Hepatocyte (in vitro differentiated cells): Measurements from ENCODE around the gene MAP3K21. TPM values are rescaled to one million over a fixed set of nuclear protein-coding genes. Genes with fewer than 3 reads are reported as not detected.

ENCODE experiments used
- DNase-seq: peaks from one replicate; pipeline ENCODE4 v3.0.0-alpha.2; 2016; ENCODE audit warnings: low spot score
- H2AFZ ChIP-seq: fragments of 200-600 bp; sonication (generic); 2 replicates; pipeline ENCODE4 v1.6.0; 2016; ENCODE audit warnings: antibody characterized with exemption, mild to moderate bottlenecking
- H3K27ac ChIP-seq: fragments of 200-600 bp; sonication (generic); 2 replicates; pipeline ENCODE4 v1.5.1; 2016; ENCODE audit warnings: mild to moderate bottlenecking
- H3K27me3 ChIP-seq: fragments of 200-600 bp; sonication (generic); 2 replicates; pipeline ENCODE4 v1.6.1; 2016
- H3K36me3 ChIP-seq: fragments of 200-600 bp; sonication (generic); replicated peaks from 2 replicates; pipeline ENCODE4 v1.5.1; 2016; ENCODE audit warnings: low read depth; ENCODE audit not compliant: insufficient read depth
- H3K4me1 ChIP-seq: fragments of 200-600 bp; sonication (generic); 2 replicates; pipeline ENCODE4 v1.5.1; 2016; ENCODE audit warnings: mild to moderate bottlenecking, moderate library complexity; ENCODE audit not compliant: insufficient read depth
- H3K4me2 ChIP-seq: fragments of 200-600 bp; sonication (generic); 2 replicates; pipeline ENCODE4 v1.6.0; 2016
- H3K4me3 ChIP-seq: fragments of 200-600 bp; sonication (generic); 2 replicates; pipeline ENCODE4 v1.5.1; 2016; ENCODE audit warnings: mild to moderate bottlenecking
- H3K79me2 ChIP-seq: fragments of 200-600 bp; sonication (generic); 2 replicates; pipeline ENCODE4 v1.6.0; 2017; ENCODE audit warnings: mild to moderate bottlenecking
- H3K9me2 ChIP-seq: fragments of 200-600 bp; sonication (generic); replicated peaks from 2 replicates; pipeline ENCODE4 v1.6.0; 2017; ENCODE audit warnings: mild to moderate bottlenecking; ENCODE audit not compliant: insufficient read depth
- H3K9me3 ChIP-seq: fragments of 200-600 bp; sonication (generic); 2 replicates; pipeline ENCODE4 v1.5.1; 2016; ENCODE audit warnings: low read depth, mild to moderate bottlenecking
- H4K20me1 ChIP-seq: fragments of 200-600 bp; sonication (generic); 2 replicates; pipeline ENCODE4 v1.6.0; 2016; ENCODE audit warnings: mild to moderate bottlenecking; ENCODE audit not compliant: insufficient read depth, poor library complexity, severe bottlenecking
- EZH2 ChIP-seq: fragments of 200-600 bp; sonication (generic); IDR thresholded peaks from 2 replicates; pipeline ENCODE4 v1.6.1; 2016; ENCODE audit warnings: antibody characterized with exemption, mild to moderate bottlenecking, borderline replicate concordance
- EZH2phosphoT487 ChIP-seq: fragments of 200-600 bp; sonication (generic); IDR thresholded peaks from one replicate; pipeline ENCODE4 v1.6.1; 2018; ENCODE audit warnings: antibody characterized with exemption, mild to moderate bottlenecking, low read depth, moderate library complexity; ENCODE audit not compliant: unreplicated experiment, severe bottlenecking
- WGBS: methylation state at CpG from one replicate; pipeline ENCODE4 v1.1.6; 2016; ENCODE audit warnings: low lambda C conversion rate; ENCODE audit errors: missing lambda C conversion rate; 5-methylcytosine and 5-hydroxymethylcytosine counted together
- polyA plus RNA-seq: library from polyadenylated mRNA; unstranded; fragments of >200 nt; fragmentation: Nextera tagmentation; extraction: Ambion mirVana; gene quantifications from 2 replicates; pipeline ENCODE4 v1.2.1, GENCODE V29; 2016
- total RNA-seq: library from RNA; depleted of rRNA; stranded (reverse); fragments of >200 nt; gene quantifications from 2 replicates; pipeline ENCODE4 v1.2.3, GENCODE V29; 2014
- TF ChIP-seq, protein P1 (sequence below): fragments of 200-600 bp; sonication (generic); IDR thresholded peaks from 2 replicates; pipeline ENCODE4 v1.5.1; 2016; ENCODE audit warnings: antibody characterized with exemption, mild to moderate bottlenecking; ENCODE audit not compliant: poor library complexity

Gene MAP3K21
- total and polyA plus RNA-seq, 2 experiments from 2014 or later, result 2.5 to 6.9 TPM

- H3K36me3 ChIP-seq, result no peaks in the 10 kb centered on the region
- H3K27me3 ChIP-seq, result no peaks in the 10 kb centered on the region
- no peak for DNase-seq
- H3K4me3 ChIP-seq, result no peak overlapping the region
- no peaks in the 10 kb centered on the region for H3K79me2 ChIP-seq
- H3K4me1 ChIP-seq, result no peaks in the 10 kb centered on the region
- no peaks in the 10 kb centered on the region for H3K9me3 ChIP-seq
- H4K20me1 ChIP-seq, result no peaks in the 10 kb centered on the region
- TF ChIP-seq EZH2 (no peak), EZH2phosphoT487 (no peak)
- TF ChIP-seq, protein P1, sequence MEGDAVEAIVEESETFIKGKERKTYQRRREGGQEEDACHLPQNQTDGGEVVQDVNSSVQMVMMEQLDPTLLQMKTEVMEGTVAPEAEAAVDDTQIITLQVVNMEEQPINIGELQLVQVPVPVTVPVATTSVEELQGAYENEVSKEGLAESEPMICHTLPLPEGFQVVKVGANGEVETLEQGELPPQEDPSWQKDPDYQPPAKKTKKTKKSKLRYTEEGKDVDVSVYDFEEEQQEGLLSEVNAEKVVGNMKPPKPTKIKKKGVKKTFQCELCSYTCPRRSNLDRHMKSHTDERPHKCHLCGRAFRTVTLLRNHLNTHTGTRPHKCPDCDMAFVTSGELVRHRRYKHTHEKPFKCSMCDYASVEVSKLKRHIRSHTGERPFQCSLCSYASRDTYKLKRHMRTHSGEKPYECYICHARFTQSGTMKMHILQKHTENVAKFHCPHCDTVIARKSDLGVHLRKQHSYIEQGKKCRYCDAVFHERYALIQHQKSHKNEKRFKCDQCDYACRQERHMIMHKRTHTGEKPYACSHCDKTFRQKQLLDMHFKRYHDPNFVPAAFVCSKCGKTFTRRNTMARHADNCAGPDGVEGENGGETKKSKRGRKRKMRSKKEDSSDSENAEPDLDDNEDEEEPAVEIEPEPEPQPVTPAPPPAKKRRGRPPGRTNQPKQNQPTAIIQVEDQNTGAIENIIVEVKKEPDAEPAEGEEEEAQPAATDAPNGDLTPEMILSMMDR, result no peak
- no peak overlapping the region for H3K27ac ChIP-seq
- no peak overlapping the region for H2AFZ ChIP-seq
- H3K9me2 ChIP-seq, result no peaks in the 10 kb centered on the region
- no peak overlapping the region for H3K4me2 ChIP-seq
Measured at GRCh38 chr1:233354983-233355382, 27.5 kb downstream of the MAP3K21 start.

- no peaks in the 10 kb centered on the region for H3K9me2 ChIP-seq
- no peak overlapping the region for H3K4me3 ChIP-seq
- WGBS, result 90% methylated on average over 8 of the region's 8 CpGs
- H3K4me1 ChIP-seq, result no peaks in the 10 kb centered on the region
- H3K36me3 ChIP-seq, result no peaks in the 10 kb centered on the region
- no peaks in the 10 kb centered on the region for H3K79me2 ChIP-seq
- TF ChIP-seq EZH2, result no peak
- TF ChIP-seq EZH2phosphoT487, result no peak
- TF ChIP-seq, protein P1, result no peak
- no peak overlapping the region for H2AFZ ChIP-seq
- no peak overlapping the region for H3K4me2 ChIP-seq
- H3K27ac ChIP-seq, result no peak overlapping the region
- H3K27me3 ChIP-seq, result no peaks in the 10 kb centered on the region
- DNase-seq, result no peak
- H3K9me3 ChIP-seq, result no peaks in the 10 kb centered on the region
- H4K20me1 ChIP-seq, result no peaks in the 10 kb centered on the region
Measured at GRCh38 chr1:233355841-233356704, 28.5 kb downstream of the MAP3K21 start.

- no peaks in the 10 kb centered on the region for H4K20me1 ChIP-seq
- 98% methylated on average over 3 of the region's 3 CpGs for WGBS
Measured at GRCh38 chr1:233356705-233356987, 29.1 kb downstream of the MAP3K21 start.

More at GRCh38 chr1:233356705-233356987, 29.1 kb downstream of the MAP3K21 start:
- H3K27me3 ChIP-seq, result no peaks in the 10 kb centered on the region
- no peak for DNase-seq
- H3K9me3 ChIP-seq, result no peaks in the 10 kb centered on the region
- H3K9me2 ChIP-seq, result no peaks in the 10 kb centered on the region
- no peak overlapping the region for H3K27ac ChIP-seq
- H3K4me1 ChIP-seq, result no peaks in the 10 kb centered on the region
- no peak overlapping the region for H3K4me2 ChIP-seq
- no peaks in the 10 kb centered on the region for H3K36me3 ChIP-seq
- no peak overlapping the region for H2AFZ ChIP-seq
- H3K4me3 ChIP-seq, result no peak overlapping the region
- TF ChIP-seq EZH2, result no peak
- TF ChIP-seq, protein P1, result no peak
- TF ChIP-seq EZH2phosphoT487, result no peak
- H3K79me2 ChIP-seq, result no peaks in the 10 kb centered on the region
